Activated CD8-positive, alpha-beta memory T cell treated with anti-CD3 and anti-CD28 coated beads, Interleukin-2, amount 50 U/mL, for 24 hours (primary cell): ENCODE results near the gene EIF4E2.

Experiments used
- DNase-seq: peaks from one replicate; pipeline ENCODE4 v3.0.0-alpha.2; 2020; ENCODE audit errors: extremely low read depth

The EIF4E2 gene

GRCh38 chr2:232537079-232537478 is 13.4 kb upstream of the EIF4E2 start:
- no peak for DNase-seq

- DNase-seq: no peak
Measured at GRCh38 chr2:232537499-232537898, 13.0 kb upstream of the EIF4E2 start.

GRCh38 chr2:232538671-232539070 is 11.8 kb upstream of the EIF4E2 start:
- DNase-seq: no peak

GRCh38 chr2:232539298-232540231 is 10.9 kb upstream of the EIF4E2 start, which contains the start of gene CHRNG:
Gene CHRNG, plus strand, starts transcription at chr2:232539692. Its CDS starts 56 bp downstream, at chr2:232539748.
- DNase-seq: no peak

GRCh38 chr2:232540441-232541041 is 9.9 kb upstream of the EIF4E2 start:
- no peak for DNase-seq

GRCh38 chr2:232541195-232541960 is 9.1 kb upstream of the EIF4E2 start:
- no peak for DNase-seq

- no peak for DNase-seq
Measured at GRCh38 chr2:232541961-232542714, 8.4 kb upstream of the EIF4E2 start.

- DNase-seq: no peak
Measured at GRCh38 chr2:232542715-232543467, 7.6 kb upstream of the EIF4E2 start.

GRCh38 chr2:232543491-232543890 is 7.0 kb upstream of the EIF4E2 start:
- no peak for DNase-seq

GRCh38 chr2:232543928-232544631 is 6.4 kb upstream of the EIF4E2 start:
- no peak for DNase-seq

GRCh38 chr2:232544674-232545073 is 5.8 kb upstream of the EIF4E2 start:
- DNase-seq: no peak

- DNase-seq: no peak
Measured at GRCh38 chr2:232545511-232546375, 4.7 kb upstream of the EIF4E2 start.

- DNase-seq: no peak
Measured at GRCh38 chr2:232547991-232548390, 2.5 kb upstream of the EIF4E2 start.

GRCh38 chr2:232549655-232550353 is 685 bp upstream of the EIF4E2 start:
- DNase-seq: no peak

GRCh38 chr2:232551250-232551638 is 755 bp downstream of the EIF4E2 start:
- no peak for DNase-seq

- DNase-seq: no peak
Measured at GRCh38 chr2:232551776-232552175, 1.3 kb downstream of the EIF4E2 start.

GRCh38 chr2:232556426-232556825 is 5.9 kb downstream of the EIF4E2 start:
- no peak for DNase-seq

- DNase-seq: no peak
Measured at GRCh38 chr2:232562515-232563151, 12.1 kb downstream of the EIF4E2 start.
